ENCODE measurements around the gene LAMA1. TPM values are rescaled to one million over a fixed set of nuclear protein-coding genes. Genes with fewer than 3 reads are reported as not detected.
"Not testable (repeated sequence)": the region's sequence is repeated elsewhere in the genome, so short reads cannot be mapped to it uniquely, and the experiment has no call there.

LAMA1 gene
- total RNA-seq, 2 experiments from 2014 or later, result not detected

DNA sequence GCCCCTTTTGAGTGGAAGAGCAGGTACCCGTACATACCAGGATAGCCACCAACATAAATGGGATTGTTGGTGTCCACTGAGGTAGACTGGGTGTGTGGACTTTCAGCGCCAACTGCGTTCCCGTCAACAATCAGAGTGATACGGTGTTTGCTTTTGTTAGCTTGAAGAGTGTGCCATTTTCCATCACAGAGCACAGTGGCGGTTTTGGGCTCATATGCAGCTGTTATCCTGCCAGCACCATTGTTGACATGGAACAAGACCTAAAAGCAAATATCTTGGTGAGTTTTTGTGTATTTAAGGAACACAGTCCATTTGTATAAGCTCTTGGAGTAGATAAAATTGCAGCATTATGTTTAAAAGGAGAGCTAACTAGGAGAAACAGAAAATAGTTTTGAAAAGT is 174.5 kb downstream of the LAMA1 start:
- H3K4me3 Mint-ChIP-seq, result no peak overlapping the region
- CTCF ChIA-PET, result interaction anchor here (1.5 kb wide), 1 partner anchor 10 kb away, joined by 3 read pairs; no protein-coding TSS in a partner anchor
- intact Hi-C loops (cut with micrococcal nuclease), result no loop called here

DNA sequence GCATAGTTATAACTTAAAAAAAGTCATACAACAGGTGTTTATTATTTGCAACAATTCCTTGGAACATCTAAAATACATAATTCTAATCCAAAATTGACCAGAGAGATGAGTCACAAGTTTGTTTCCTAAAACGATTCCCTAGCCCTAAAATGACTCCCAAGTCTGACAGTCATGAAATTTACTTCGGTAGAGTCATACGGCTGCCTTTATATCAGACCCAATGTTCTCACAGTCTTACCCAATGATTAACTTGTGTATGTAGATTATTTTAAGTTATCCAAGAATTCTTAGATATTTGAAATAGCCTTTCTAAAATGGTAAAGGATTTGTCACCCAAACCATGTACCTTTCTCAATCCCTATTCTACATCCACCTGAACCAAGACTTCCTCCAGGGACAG is 174.9 kb downstream of the LAMA1 start:
- H3K27me3 Mint-ChIP-seq (ENCODE audit: low read depth), result peaks cover 9% of the 10 kb centered on the region
- no peak overlapping the region for H3K27ac Mint-ChIP-seq
- no peaks in the 10 kb centered on the region for H3K36me3 Mint-ChIP-seq (ENCODE audit: low read depth)
- CTCF ChIA-PET, result interaction anchor here (1.5 kb wide), 1 partner anchor 10 kb away, joined by 3 read pairs; no protein-coding TSS in a partner anchor
- no peaks in the 10 kb centered on the region for H3K4me1 Mint-ChIP-seq (ENCODE audit: low read depth)
- intact Hi-C loops (cut with micrococcal nuclease), result no loop called here
- no peak for DNase-seq
- no peaks in the 10 kb centered on the region for H3K9me3 Mint-ChIP-seq
- no peak overlapping the region for H3K4me3 Mint-ChIP-seq

More for the DNA sequence above, 174.5 kb downstream of the LAMA1 start:
- Mint-ChIP-seq H3K9me3 (no peaks in the 10 kb centered on the region), H3K4me1 (ENCODE audit: low read depth) (no peaks in the 10 kb centered on the region), H3K27me3 (ENCODE audit: low read depth) (peaks cover 5% of the 10 kb centered on the region), H3K36me3 (ENCODE audit: low read depth) (no peaks in the 10 kb centered on the region), H3K27ac (no peak overlapping the region)
- DNase-seq, result no peak

DNA sequence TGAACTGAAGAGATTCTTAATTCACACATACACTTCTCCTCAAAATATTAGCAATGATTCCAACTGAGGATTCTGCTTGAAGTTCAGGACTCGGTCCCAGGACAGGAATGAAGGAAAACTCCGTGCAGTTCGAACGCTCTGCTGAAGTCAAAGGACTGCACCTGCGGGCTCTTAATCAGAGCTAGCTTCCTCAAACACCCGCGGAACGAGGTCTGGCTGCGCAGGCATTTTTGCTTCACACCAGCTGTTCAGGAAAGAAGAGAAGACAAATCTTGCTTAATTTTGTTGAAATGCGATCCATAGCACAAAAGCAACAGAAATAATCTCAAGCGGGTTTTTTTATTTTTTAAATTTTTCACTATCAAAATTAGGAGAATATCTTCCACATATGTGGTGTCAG is 175.6 kb downstream of the LAMA1 start:
- Mint-ChIP-seq H3K27me3 (ENCODE audit: low read depth) (peaks cover 10% of the 10 kb centered on the region), H3K4me3 (no peak overlapping the region), H3K4me1 (ENCODE audit: low read depth) (no peaks in the 10 kb centered on the region), H3K27ac (no peak overlapping the region), H3K9me3 (no peaks in the 10 kb centered on the region), H3K36me3 (ENCODE audit: low read depth) (no peaks in the 10 kb centered on the region)
- DNase-seq, result no peak
- intact Hi-C loops (cut with micrococcal nuclease), result no loop called here
- CTCF ChIA-PET, result no interaction called here

DNA sequence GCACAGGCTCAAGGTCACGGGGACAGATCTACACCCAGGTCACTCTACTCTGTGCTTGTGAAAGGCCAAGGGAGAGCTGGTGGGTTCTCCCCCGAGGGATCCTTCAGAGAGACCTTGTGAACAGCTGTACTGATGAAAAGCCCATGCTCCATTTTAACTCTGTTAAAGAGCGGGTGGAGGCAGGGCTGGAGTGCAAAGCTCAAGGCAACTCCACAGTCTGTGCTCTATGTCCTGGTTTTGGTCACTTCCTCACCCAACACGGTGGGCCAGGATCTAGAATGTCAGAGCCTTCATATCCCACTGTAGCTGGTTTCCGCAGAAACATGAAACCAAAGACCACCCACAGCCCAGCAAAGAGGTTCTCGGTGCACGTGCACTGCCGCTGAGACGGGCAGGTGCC is 177.1 kb downstream of the LAMA1 start:
- no peak overlapping the region for H3K27ac Mint-ChIP-seq
- CTCF ChIA-PET, result no interaction called here
- H3K9me3 Mint-ChIP-seq, result no peaks in the 10 kb centered on the region
- no peak overlapping the region for H3K4me3 Mint-ChIP-seq
- no peaks in the 10 kb centered on the region for H3K4me1 Mint-ChIP-seq (ENCODE audit: low read depth)
- intact Hi-C loops (cut with micrococcal nuclease), result no loop called here
- peaks cover 15% of the 10 kb centered on the region for H3K27me3 Mint-ChIP-seq (ENCODE audit: low read depth)
- DNase-seq, result no peak
- no peaks in the 10 kb centered on the region for H3K36me3 Mint-ChIP-seq (ENCODE audit: low read depth)

DNA sequence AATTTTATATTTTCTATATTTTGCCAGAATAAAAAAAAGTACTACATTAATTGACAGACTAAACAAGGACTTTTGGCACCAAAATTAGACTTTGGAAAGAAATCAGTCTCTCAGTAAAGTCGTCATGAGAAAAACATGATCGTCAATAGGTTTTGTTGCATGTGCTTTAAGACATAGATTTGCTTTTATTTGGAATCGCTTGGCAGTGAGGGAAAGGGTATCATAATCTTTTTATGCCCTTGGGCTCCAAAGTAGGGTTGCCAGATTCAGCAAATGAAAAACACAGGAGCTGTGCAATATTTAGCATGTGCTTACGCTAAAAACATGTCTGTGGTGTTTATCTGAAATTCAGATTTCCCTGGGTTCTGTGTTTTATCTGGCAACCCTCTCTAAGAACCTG is 177.6 kb downstream of the LAMA1 start:
- intact Hi-C loops (cut with micrococcal nuclease), result no loop called here
- H3K9me3 Mint-ChIP-seq, result no peaks in the 10 kb centered on the region
- H3K4me3 Mint-ChIP-seq, result no peak overlapping the region
- no peaks in the 10 kb centered on the region for H3K4me1 Mint-ChIP-seq (ENCODE audit: low read depth)
- H3K27me3 Mint-ChIP-seq (ENCODE audit: low read depth), result peaks cover 15% of the 10 kb centered on the region
- H3K36me3 Mint-ChIP-seq (ENCODE audit: low read depth), result no peaks in the 10 kb centered on the region
- DNase-seq, result no peak
- no peak overlapping the region for H3K27ac Mint-ChIP-seq
- CTCF ChIA-PET, result no interaction called here

DNA sequence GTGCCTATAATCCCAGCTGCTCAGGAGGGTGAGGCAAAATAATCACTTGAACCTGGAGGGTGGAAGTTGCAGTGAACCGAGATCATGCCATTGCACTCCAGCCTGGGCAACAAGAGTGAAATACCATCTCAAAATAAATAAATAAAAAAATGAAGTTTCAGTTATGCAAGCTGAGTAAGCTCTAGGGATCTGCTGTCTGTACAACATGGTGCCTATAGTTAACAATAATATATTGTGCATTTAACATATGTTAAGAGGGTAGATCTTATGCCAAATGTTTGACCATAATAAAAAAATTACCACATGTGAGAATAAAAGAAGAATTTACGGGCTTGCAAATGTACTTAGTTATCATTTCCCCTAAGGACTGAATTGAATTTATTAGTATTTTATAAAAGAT is 179.2 kb downstream of the LAMA1 start:
- H3K9me3 Mint-ChIP-seq; H3K4me1 Mint-ChIP-seq (ENCODE audit: low read depth); intact Hi-C loops (cut with micrococcal nuclease); DNase-seq; H3K36me3 Mint-ChIP-seq (ENCODE audit: low read depth); H3K4me3 Mint-ChIP-seq; CTCF ChIA-PET; H3K27ac Mint-ChIP-seq: not testable (repeated sequence)
- H3K27me3 Mint-ChIP-seq (ENCODE audit: low read depth), result peaks cover 15% of the 10 kb centered on the region

DNA sequence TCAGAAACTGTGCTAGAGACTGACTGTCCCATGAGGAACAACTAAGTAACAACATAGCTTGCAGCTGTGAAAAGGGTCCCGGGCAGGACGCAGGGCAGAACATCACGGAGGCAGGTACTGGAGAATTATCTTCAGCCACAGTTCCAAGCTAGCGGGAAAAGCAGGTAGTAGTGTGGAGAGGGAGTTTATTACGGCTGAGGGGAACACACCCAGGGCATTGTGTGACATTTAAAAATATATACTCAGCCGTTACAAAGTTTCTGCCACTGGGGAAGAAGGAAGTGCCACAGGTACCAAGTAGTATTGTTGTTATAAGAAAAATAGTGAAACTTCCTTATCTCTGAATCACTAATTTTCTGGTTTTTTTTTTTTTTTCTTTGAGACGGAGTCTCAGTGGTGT is 179.6 kb downstream of the LAMA1 start:
- no peak overlapping the region for H3K27ac Mint-ChIP-seq
- no peak for DNase-seq
- H3K4me1 Mint-ChIP-seq (ENCODE audit: low read depth), result no peaks in the 10 kb centered on the region
- intact Hi-C loops (cut with micrococcal nuclease), result no loop called here
- H3K27me3 Mint-ChIP-seq (ENCODE audit: low read depth), result peaks cover 15% of the 10 kb centered on the region
- H3K36me3 Mint-ChIP-seq (ENCODE audit: low read depth), result no peaks in the 10 kb centered on the region
- H3K4me3 Mint-ChIP-seq, result no peak overlapping the region
- H3K9me3 Mint-ChIP-seq, result no peaks in the 10 kb centered on the region
- CTCF ChIA-PET, result no interaction called here

DNA sequence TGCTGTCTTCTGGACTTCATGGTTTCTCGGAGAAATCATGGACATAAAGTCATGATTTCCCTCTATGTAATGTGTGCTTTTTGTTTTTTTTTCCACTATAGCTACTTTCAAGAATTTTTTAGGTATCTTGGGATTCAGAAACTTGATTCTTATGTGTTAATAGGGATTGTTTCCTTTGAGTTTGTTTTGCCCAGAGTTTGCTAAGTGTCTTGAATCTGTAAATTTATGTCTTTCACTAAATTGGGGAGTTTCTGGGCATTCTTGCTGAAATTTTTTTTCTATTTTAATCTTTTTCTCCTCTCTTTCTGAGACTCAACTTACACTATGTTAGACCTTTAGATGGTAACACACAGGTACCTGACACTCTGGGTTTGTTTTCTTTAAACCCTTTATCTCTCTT is 182.7 kb downstream of the LAMA1 start:
- no peak for DNase-seq
- Mint-ChIP-seq H3K4me3 (no peak overlapping the region), H3K9me3 (no peaks in the 10 kb centered on the region), H3K27me3 (ENCODE audit: low read depth) (peaks cover 11% of the 10 kb centered on the region), H3K36me3 (ENCODE audit: low read depth) (no peaks in the 10 kb centered on the region), H3K4me1 (ENCODE audit: low read depth) (no peaks in the 10 kb centered on the region), H3K27ac (no peak overlapping the region)
- intact Hi-C loops (cut with micrococcal nuclease), result no loop called here
- CTCF ChIA-PET, result no interaction called here

DNA sequence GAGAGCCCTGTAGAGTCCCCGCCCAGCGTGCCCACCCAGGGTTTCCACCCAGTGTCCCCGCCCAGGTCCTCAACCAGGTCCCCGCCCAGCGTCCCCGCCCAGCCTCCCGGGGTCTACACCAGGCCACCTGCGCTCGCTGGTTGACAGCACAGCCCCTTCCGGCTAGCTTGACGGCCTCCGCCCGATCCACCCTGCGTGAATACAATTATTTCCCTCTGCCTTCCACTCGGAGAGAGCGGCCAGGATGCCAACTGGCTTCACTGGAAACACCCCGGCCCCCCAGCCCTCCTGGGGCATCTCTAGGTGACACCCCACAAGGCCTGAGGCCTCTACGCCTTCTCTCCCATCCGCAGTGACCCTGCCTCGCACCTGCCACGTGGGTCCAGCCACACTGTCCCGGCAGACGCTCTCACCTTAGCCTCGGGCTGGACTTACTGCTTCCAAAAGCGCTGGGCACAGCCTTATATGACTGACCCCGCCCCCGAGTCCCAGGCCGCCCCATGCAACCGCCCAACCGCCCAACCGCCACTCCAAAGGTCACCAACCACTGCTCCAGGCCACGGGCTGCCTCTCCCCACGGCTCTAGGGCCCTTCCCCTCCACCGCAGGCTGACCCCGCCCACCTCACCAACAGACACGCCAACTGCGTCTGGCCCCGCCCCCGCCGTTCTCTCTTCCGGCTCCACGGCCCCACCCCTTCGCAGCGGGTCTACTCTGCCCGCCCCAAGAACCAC is 188.1 kb downstream of the LAMA1 start:
- DNase-seq, result no peak
- intact Hi-C loops (cut with micrococcal nuclease), result loop anchor here (10.0 kb wide), 1 partner anchor 245 kb away; no protein-coding TSS in a partner anchor
- no peaks in the 10 kb centered on the region for H3K4me1 Mint-ChIP-seq (ENCODE audit: low read depth)
- no peaks in the 10 kb centered on the region for H3K9me3 Mint-ChIP-seq
- no peak overlapping the region for H3K4me3 Mint-ChIP-seq
- no peaks in the 10 kb centered on the region for H3K27me3 Mint-ChIP-seq (ENCODE audit: low read depth)
- CTCF ChIA-PET, result no interaction called here
- H3K36me3 Mint-ChIP-seq (ENCODE audit: low read depth), result no peaks in the 10 kb centered on the region
- no peak overlapping the region for H3K27ac Mint-ChIP-seq

DNA sequence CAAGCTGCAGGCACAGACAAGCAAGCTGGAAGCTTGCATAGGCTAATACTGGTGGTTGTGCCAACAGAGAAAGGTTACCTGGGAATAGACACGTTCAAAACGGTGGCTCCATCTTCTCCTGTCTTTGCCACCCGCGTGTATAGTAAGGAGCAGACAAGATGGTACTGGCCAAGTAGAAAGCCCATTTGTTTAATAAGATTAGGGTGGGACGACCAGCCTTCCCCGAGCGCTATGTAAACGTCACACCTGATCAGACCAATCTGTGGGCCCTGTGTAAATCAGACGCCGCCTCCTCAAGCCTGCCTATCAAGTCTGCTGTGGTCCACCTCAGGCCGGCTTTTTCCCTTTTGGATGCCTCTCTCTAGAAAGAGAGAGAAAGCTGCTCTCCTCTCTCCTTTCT is 189.2 kb downstream of the LAMA1 start:
- Mint-ChIP-seq H3K4me1 (ENCODE audit: low read depth) (no peaks in the 10 kb centered on the region), H3K27me3 (ENCODE audit: low read depth) (no peaks in the 10 kb centered on the region), H3K36me3 (ENCODE audit: low read depth) (no peaks in the 10 kb centered on the region), H3K27ac (no peak overlapping the region), H3K4me3 (no peak overlapping the region), H3K9me3 (no peaks in the 10 kb centered on the region)
- CTCF ChIA-PET, result no interaction called here
- intact Hi-C loops (cut with micrococcal nuclease), result loop anchor here (10.0 kb wide), 1 partner anchor 246 kb away; no protein-coding TSS in a partner anchor
- no peak for DNase-seq

DNA sequence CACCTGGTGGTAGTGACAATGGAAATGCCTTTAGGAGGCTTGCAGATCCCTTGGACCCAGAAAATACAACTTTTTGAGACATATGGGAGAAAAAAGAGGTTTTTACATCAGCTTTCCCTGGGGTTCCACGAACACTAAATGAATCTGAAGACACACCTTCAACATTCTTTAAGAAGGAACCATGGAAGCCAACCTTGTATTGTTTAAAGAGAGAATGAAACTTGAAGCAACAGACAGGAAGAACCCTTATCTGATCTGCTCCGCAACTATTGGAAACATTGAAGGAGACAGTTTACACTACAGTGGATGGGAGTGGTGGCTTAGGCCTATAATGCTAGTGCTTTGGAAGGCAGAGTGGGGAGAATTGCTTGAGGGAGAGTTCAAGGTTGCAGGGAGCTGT is 190.4 kb downstream of the LAMA1 start:
- Mint-ChIP-seq H3K4me1 (ENCODE audit: low read depth) (no peaks in the 10 kb centered on the region), H3K9me3 (no peaks in the 10 kb centered on the region), H3K36me3 (ENCODE audit: low read depth) (no peaks in the 10 kb centered on the region), H3K4me3 (no peak overlapping the region), H3K27ac (no peak overlapping the region), H3K27me3 (ENCODE audit: low read depth) (no peaks in the 10 kb centered on the region)
- intact Hi-C loops (cut with micrococcal nuclease), result loop anchor here (10.0 kb wide), 1 partner anchor 248 kb away; no protein-coding TSS in a partner anchor
- DNase-seq, result no peak
- CTCF ChIA-PET, result interaction anchor here (0.5 kb wide), 1 partner anchor 350 kb away, joined by 5 read pairs; no protein-coding TSS in a partner anchor

DNA sequence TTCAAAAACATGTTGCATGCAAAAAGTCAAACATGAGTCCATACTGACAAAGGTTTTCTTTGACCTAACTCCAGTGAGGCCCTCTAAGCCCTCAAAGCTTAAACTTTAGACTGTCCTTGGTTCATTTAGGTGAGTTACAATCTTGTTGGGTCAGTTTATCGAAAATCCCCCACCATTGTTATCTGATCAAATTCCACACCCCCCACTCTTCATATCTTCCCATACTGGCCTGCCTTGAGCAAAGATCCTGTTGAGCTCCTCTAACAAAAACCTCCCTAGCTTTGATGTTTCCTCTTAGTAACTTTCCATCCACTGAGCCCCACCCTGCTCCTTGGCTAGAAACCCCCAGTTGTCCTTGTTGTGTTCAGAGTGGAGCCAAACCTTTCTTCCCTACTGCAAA is 194.4 kb downstream of the LAMA1 start:
- intact Hi-C loops (cut with micrococcal nuclease), result loop anchor here (5.0 to 10.0 kb wide), 2 partner anchors 99 to 252 kb away; no protein-coding TSS in a partner anchor
- no peak for DNase-seq
- H3K36me3 Mint-ChIP-seq (ENCODE audit: low read depth), result no peaks in the 10 kb centered on the region
- H3K9me3 Mint-ChIP-seq, result peaks cover 2% of the 10 kb centered on the region
- peaks cover 3% of the 10 kb centered on the region for H3K27me3 Mint-ChIP-seq (ENCODE audit: low read depth)
- CTCF ChIA-PET, result interaction anchor here (0.6 kb wide), 1 partner anchor 12 kb away, joined by 3 read pairs; no protein-coding TSS in a partner anchor
- no peak overlapping the region for H3K4me3 Mint-ChIP-seq
- no peaks in the 10 kb centered on the region for H3K4me1 Mint-ChIP-seq (ENCODE audit: low read depth)
- no peak overlapping the region for H3K27ac Mint-ChIP-seq

DNA sequence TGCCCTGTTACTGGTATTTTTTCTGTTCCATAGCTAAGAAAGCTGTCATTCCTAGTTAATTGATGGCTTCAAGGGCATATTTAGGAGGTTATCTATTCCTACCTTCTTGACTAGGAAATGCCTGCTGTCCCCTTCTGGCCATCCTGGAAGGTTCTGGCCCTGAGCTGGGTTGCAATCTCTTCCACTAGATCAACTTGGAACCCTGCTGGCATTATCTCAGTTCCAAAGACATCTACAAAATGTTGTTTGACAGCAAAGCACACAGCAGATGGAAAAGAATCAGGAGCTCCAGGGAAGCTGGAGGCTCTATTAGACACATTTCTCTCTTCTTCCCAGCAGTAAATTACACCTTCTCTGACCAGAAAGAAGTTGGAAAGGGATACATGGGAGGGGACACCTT is 196.0 kb downstream of the LAMA1 start:
- Mint-ChIP-seq H3K36me3 (ENCODE audit: low read depth) (no peaks in the 10 kb centered on the region), H3K4me1 (ENCODE audit: low read depth) (no peaks in the 10 kb centered on the region), H3K27ac (no peak overlapping the region), H3K27me3 (ENCODE audit: low read depth) (peaks cover 5% of the 10 kb centered on the region), H3K9me3 (peaks cover 2% of the 10 kb centered on the region), H3K4me3 (no peak overlapping the region)
- intact Hi-C loops (cut with micrococcal nuclease), result loop anchor here (5.0 to 10.0 kb wide), 2 partner anchors 101 to 253 kb away; no protein-coding TSS in a partner anchor
- CTCF ChIA-PET, result no interaction called here
- no peak for DNase-seq
